Measurements from ENCODE around the gene NRG2. TPM values are rescaled to one million over a fixed set of nuclear protein-coding genes. Genes with fewer than 3 reads are reported as not detected.

Gene NRG2
- total and polyA plus RNA-seq, 12 donors, result 0.64 to 6.6 (median 2.9) TPM

- TF ChIP-seq CTCF (IDR thresholded peaks at IDR 0.05), result no peak
- Histone ChIP-seq H3K27ac (peak overlapping the region in 2 of 10 donors; percentile 74 to 81), H3K4me3 (no peak overlapping the region), H3K36me3 (no peaks in the 10 kb centered on the region), H3K27me3 (no peaks in the 10 kb centered on the region), H3K9me3 (no peaks in the 10 kb centered on the region), H3K4me1 (peaks cover 0 to 49% (median 32%) of the 10 kb centered on the region in 9 donors)
- DNase-seq, result no peak
- WGBS, 2 donors, result 94 to 96% methylated on average over 1 of the region's 1 CpG
- intact Hi-C loops (cut with DNase I), result loop anchor here in 1 of 10 donors (10.0 kb wide), 1 partner anchor 60 kb away; the partner anchor contains the start of gene NRG2
- no peak for ATAC-seq
Observed at GRCh38 chr5:139984816-139985215, 58.3 kb downstream of the NRG2 start.

GRCh38 chr5:139982975-139983240, 60.2 kb downstream of the NRG2 start:
- TF ChIP-seq CTCF (IDR thresholded peaks at IDR 0.05), result no peak
- H3K27me3 ChIP-seq, result no peaks in the 10 kb centered on the region

GRCh38 chr5:139982157-139982974, 60.7 kb downstream of the NRG2 start:
- Histone ChIP-seq H3K36me3 (no peaks in the 10 kb centered on the region), H3K9me3 (no peaks in the 10 kb centered on the region), H3K27me3 (no peaks in the 10 kb centered on the region), H3K4me3 (no peak overlapping the region), H3K27ac (no peak overlapping the region), H3K4me1 (peaks cover 0 to 54% (median 32%) of the 10 kb centered on the region in 9 donors)
- WGBS, 2 donors, result 63 to 67% methylated on average over 15 of the region's 15 CpGs
- intact Hi-C loops (cut with DNase I), result loop anchor here in 1 of 10 donors (10.0 kb wide), 1 partner anchor 62 kb away; the partner anchor contains the start of gene NRG2
- ATAC-seq (peak in 2 of 8 donors; percentile 14 to 42), DNase-seq (peak in 1 of 2 donors; percentile 49)
- no peak for TF ChIP-seq CTCF (IDR thresholded peaks at IDR 0.05)

More at GRCh38 chr5:139982975-139983240, 60.2 kb downstream of the NRG2 start:
- H3K27ac ChIP-seq, result peak overlapping the region in 1 of 10 donors; percentile 25
- DNase-seq (no peak), ATAC-seq (no peak)
- H3K4me3 ChIP-seq, result no peak overlapping the region
- H3K36me3 ChIP-seq, result no peaks in the 10 kb centered on the region
- H3K4me1 ChIP-seq, result peaks cover 0 to 54% (median 32%) of the 10 kb centered on the region in 9 donors
- H3K9me3 ChIP-seq, result no peaks in the 10 kb centered on the region
- intact Hi-C loops (cut with DNase I), result loop anchor here in 1 of 10 donors (10.0 kb wide), 1 partner anchor 62 kb away; the partner anchor contains the start of gene NRG2

GRCh38 chr5:139980765-139981164, 62.3 kb downstream of the NRG2 start:
- TF ChIP-seq CTCF (IDR thresholded peaks at IDR 0.05), result no peak
- no peak for ATAC-seq
- DNase-seq, result no peak

More at GRCh38 chr5:139980765-139981164, 62.3 kb downstream of the NRG2 start:
- no peaks in the 10 kb centered on the region for H3K27me3 ChIP-seq
- intact Hi-C loops (cut with DNase I), result loop anchor here in 1 of 10 donors (10.0 kb wide), 1 partner anchor 64 kb away; the partner anchor contains the start of gene NRG2
- H3K9me3 ChIP-seq, result no peaks in the 10 kb centered on the region
- no peak overlapping the region for H3K4me3 ChIP-seq
- 71 to 86% methylated on average over 3 of the region's 3 CpGs for WGBS, 2 donors
- no peak overlapping the region for H3K27ac ChIP-seq
- H3K4me1 ChIP-seq, result peaks cover 0 to 55% (median 24%) of the 10 kb centered on the region in 9 donors
- H3K36me3 ChIP-seq, result no peaks in the 10 kb centered on the region

Data from heart right ventricle (tissue), 16 donors.